ENCODE results near the gene DCDC2B. TPM values are rescaled to one million over a fixed set of nuclear protein-coding genes. Genes with fewer than 3 reads are reported as not detected.

Gene DCDC2B
- polyA plus RNA-seq, 1 experiment = not detected

DNA sequence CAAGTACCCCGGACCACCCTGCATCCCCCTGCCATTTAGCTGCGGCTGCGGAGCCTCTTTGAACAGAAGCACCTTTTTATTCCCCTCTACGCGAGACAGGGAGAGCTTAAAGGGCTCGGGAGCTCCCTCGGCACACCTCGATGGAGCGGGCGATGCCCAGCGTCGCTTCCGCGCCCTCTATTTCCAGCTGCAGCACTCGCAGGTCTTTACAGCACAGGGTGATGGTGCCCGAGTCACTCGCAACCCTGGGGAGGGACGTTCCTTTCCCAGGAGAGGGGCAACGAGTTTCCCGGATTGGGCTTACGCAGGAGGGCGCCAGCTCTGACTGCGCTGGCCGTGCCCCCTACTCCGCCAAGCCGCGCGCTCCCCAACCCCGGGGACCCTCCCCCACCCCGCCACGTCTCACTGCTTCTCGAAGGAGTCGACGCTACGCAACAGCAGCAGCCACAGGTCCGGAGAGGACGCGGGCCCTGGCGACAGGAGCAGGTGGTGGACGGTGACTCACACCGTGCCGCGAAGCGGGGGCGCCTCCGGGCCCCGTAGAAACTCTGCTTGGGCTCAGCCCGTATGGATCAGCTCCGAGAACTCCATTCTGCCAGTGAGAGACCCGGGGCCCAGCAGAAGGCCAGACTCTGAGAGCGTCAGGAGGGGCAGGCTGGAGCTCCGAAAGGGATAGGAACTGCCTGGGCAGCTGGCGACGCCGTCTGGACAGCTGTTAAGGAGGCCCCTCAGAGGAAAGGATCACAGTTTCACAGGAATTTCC lies 32.3 kb downstream of the DCDC2B start:
- peak overlapping the region; percentile 59 for H3K4me3 ChIP-seq (ENCODE audit: low read depth, low read length)
- DNase-seq (ENCODE audit: low read depth) = no peak
- 0 out of 2 replicates have a peak, but pooled peaks cover 1% of the 10 kb centered on the region for H3K36me3 ChIP-seq (ENCODE audit: control insufficient read depth, insufficient read depth, low read length)
- TF ChIP-seq, protein P1, sequence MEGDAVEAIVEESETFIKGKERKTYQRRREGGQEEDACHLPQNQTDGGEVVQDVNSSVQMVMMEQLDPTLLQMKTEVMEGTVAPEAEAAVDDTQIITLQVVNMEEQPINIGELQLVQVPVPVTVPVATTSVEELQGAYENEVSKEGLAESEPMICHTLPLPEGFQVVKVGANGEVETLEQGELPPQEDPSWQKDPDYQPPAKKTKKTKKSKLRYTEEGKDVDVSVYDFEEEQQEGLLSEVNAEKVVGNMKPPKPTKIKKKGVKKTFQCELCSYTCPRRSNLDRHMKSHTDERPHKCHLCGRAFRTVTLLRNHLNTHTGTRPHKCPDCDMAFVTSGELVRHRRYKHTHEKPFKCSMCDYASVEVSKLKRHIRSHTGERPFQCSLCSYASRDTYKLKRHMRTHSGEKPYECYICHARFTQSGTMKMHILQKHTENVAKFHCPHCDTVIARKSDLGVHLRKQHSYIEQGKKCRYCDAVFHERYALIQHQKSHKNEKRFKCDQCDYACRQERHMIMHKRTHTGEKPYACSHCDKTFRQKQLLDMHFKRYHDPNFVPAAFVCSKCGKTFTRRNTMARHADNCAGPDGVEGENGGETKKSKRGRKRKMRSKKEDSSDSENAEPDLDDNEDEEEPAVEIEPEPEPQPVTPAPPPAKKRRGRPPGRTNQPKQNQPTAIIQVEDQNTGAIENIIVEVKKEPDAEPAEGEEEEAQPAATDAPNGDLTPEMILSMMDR (IDR thresholded peaks at IDR 0.05; ENCODE audit: insufficient read depth, low read depth, low read length) = peak; percentile 11
- no peaks in the 10 kb centered on the region for H3K27me3 ChIP-seq (ENCODE audit: control insufficient read depth, insufficient read depth, low read length)
- CTCF ChIA-PET = interaction anchor here (0.9 to 4.3 kb wide), 7 partner anchors 8 to 465 kb away, joined by 3 to 23 read pairs (median 3); partner anchors contain the start of gene MARCKSL1
- POLR2A ChIA-PET = interaction anchor here (0.6 kb wide), 2 partner anchors 22 to 114 kb away, joined by 3 to 7 read pairs; no protein-coding TSS in a partner anchor

DNA sequence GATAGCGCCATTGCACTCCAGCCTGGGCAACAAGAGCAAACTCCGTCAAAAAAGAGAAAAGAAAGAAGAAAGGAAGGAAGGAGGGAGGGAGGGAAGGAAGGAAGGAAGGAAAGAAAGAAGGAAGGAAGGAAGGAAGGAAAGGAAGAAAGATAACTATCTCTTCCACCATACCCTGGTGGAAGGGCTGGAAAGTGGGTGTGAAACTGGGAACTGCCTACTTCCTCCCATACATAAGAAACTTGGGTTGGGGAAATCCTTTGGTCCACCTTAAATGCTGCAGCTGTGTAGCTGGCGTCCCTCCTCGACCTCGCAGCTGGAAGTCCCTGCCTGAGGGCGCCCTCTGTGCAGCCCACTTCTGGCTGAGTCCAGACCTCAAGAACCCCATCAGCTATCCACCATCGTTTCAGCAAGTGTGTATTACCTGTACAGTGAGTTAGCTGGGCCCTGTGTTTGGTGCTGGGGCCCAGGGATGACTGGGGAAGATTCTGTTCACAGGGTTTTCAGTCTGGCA lies 33.5 kb downstream of the DCDC2B start:
- H3K36me3 ChIP-seq (ENCODE audit: control insufficient read depth, insufficient read depth, low read length) = 0 out of 2 replicates have a peak, but pooled peaks cover 1% of the 10 kb centered on the region
- ChIA-PET CTCF (interaction anchor here (4.3 kb wide), 1 partner anchor 27 kb away, joined by 23 read pairs; no protein-coding TSS in a partner anchor), POLR2A (interaction anchor here (0.6 kb wide), 1 partner anchor 32 kb away, joined by 15 read pairs; no protein-coding TSS in a partner anchor)
- no peak for DNase-seq (ENCODE audit: low read depth)
- TF ChIP-seq, protein P1 (IDR thresholded peaks at IDR 0.05; ENCODE audit: insufficient read depth, low read depth, low read length) = no peak
- no peak overlapping the region for H3K4me3 ChIP-seq (ENCODE audit: low read depth, low read length)
- H3K27me3 ChIP-seq (ENCODE audit: control insufficient read depth, insufficient read depth, low read length) = no peaks in the 10 kb centered on the region

DNA sequence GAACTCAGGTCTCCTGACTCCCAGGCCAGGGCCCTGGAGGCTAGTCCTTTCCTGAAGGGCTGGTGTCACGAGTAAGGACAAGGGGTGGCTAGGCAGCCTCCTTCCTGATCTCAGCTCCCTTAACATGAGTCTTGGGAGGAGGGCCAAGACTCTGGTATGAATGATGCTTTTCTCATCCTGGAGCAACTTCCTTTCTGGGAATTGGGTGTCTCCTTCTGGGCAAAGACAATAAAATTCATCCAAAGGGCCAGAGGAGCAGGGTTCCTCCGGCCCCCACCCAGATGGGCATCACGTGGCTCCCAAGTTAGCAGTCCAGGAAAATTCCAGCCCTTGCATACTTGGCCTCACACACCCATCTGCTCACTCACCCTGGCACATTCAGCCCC lies 38.0 kb downstream of the DCDC2B start, which contains the start of gene FAM167B:
Gene FAM167B, plus strand, starts transcription at position 335 of the 386 bp plus-strand sequence. CDS start 200 bp downstream, outside the sequence.
- H3K4me3 ChIP-seq (ENCODE audit: low read depth, low read length) = no peak within 1 kb of the TSS
- TF ChIP-seq, protein P1 (IDR thresholded peaks at IDR 0.05; ENCODE audit: insufficient read depth, low read depth, low read length) = no peak
- no peaks in the 10 kb centered on the region for H3K27me3 ChIP-seq (ENCODE audit: control insufficient read depth, insufficient read depth, low read length)
- peak; percentile 84 for DNase-seq (ENCODE audit: low read depth)
- ChIA-PET POLR2A (interaction anchor here (0.8 kb wide), 1 partner anchor 31 kb away, joined by 6 read pairs; no protein-coding TSS in a partner anchor), CTCF (interaction anchor here (0.6 to 3.9 kb wide), 7 partner anchors 11 to 106 kb away, joined by 3 to 35 read pairs (median 3); no protein-coding TSS in a partner anchor)
- no peaks in the 10 kb centered on the region for H3K36me3 ChIP-seq (ENCODE audit: control insufficient read depth, insufficient read depth, low read length)

DNA sequence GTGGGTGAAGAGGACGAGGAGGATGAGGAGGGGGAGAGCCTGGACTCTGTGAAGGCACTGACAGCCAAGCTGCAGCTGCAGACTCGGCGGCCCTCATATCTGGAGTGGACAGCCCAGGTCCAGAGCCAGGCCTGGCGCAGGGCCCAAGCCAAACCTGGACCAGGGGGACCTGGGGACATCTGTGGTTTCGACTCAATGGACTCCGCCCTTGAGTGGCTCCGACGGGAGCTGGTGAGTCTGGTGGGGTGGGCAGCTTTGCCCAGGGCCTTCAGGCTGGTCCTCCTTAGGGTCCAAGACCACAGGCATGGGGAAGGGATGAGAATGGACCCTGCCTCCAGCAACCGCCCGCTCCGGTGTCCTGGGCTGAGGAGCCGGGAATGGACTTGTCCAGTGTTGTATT lies 38.6 kb downstream of the DCDC2B start:
- CTCF ChIA-PET = interaction anchor here (0.6 to 3.9 kb wide), 14 partner anchors 8 to 97 kb away, joined by 3 to 35 read pairs (median 3); no protein-coding TSS in a partner anchor

More for the DNA sequence above, 38.6 kb downstream of the DCDC2B start:
- POLR2A ChIA-PET = interaction anchor here (0.6 kb wide), 1 partner anchor 23 kb away, joined by 3 read pairs; no protein-coding TSS in a partner anchor
- Histone ChIP-seq H3K4me3 (ENCODE audit: low read depth, low read length) (no peak overlapping the region), H3K36me3 (ENCODE audit: control insufficient read depth, insufficient read depth, low read length) (no peaks in the 10 kb centered on the region), H3K27me3 (ENCODE audit: control insufficient read depth, insufficient read depth, low read length) (no peaks in the 10 kb centered on the region)
- no peak for DNase-seq (ENCODE audit: low read depth)
- TF ChIP-seq, protein P1 (IDR thresholded peaks at IDR 0.05; ENCODE audit: insufficient read depth, low read depth, low read length) = no peak
